Measurements from ENCODE around the gene MUTYH.
"Not testable (repeated sequence)": the region's sequence is repeated elsewhere in the genome, so short reads cannot be mapped to it uniquely, and the experiment has no call there.

The MUTYH gene

GRCh38 chr1:45319761-45320160, 20.5 kb downstream of the MUTYH start:
- DNase-seq: no peak

- DNase-seq: no peak
Measured at GRCh38 chr1:45317166-45317565, 23.1 kb downstream of the MUTYH start.

GRCh38 chr1:45314266-45314665, 26.0 kb downstream of the MUTYH start:
- no peak for DNase-seq

GRCh38 chr1:45306905-45307304, 33.3 kb downstream of the MUTYH start:
- DNase-seq: no peak

- DNase-seq: no peak
Measured at GRCh38 chr1:45306319-45306718, 33.9 kb downstream of the MUTYH start.

- DNase-seq: no peak
Measured at GRCh38 chr1:45305231-45305630, 35.0 kb downstream of the MUTYH start.

- peak in 1 of 2 experiments; percentile 19 for DNase-seq
Measured at GRCh38 chr1:45304311-45305081, 35.7 kb downstream of the MUTYH start.

- DNase-seq: peak; percentile 96 to 98
Measured at GRCh38 chr1:45303520-45304310, 36.5 kb downstream of the MUTYH start.

GRCh38 chr1:45302505-45303150, 37.6 kb downstream of the MUTYH start:
- DNase-seq: no peak

GRCh38 chr1:45300669-45300997, 39.6 kb downstream of the MUTYH start:
- DNase-seq: no peak

- peak; percentile 17 to 83 for DNase-seq
Measured at GRCh38 chr1:45299981-45300668, 40.1 kb downstream of the MUTYH start.

- no peak for DNase-seq
Measured at GRCh38 chr1:45299296-45299695, 40.9 kb downstream of the MUTYH start.

- DNase-seq: no peak
Measured at GRCh38 chr1:45297666-45298356, 42.4 kb downstream of the MUTYH start.

- no peak for DNase-seq
Measured at GRCh38 chr1:45291716-45292115, 48.5 kb downstream of the MUTYH start.

- DNase-seq: not testable (repeated sequence)
Measured at GRCh38 chr1:45291002-45291401, 49.2 kb downstream of the MUTYH start.

- DNase-seq: not testable (repeated sequence)
Measured at GRCh38 chr1:45286521-45286920, 53.7 kb downstream of the MUTYH start.

- DNase-seq: not testable (repeated sequence)
Measured at GRCh38 chr1:45284858-45285257, 55.4 kb downstream of the MUTYH start.

- no peak for DNase-seq
Measured at GRCh38 chr1:45282351-45282750, 57.9 kb downstream of the MUTYH start.

Measured in NCI-H446 (cell line).